HG03025 (cell line): ENCODE data around the gene MYL6B.

Experiments used
- ATAC-seq: cut with Tn5 transposase; IDR thresholded peaks from one replicate; pipeline ENCODE4 v1.9.1; 2021; ENCODE audit warnings: mild to moderate bottlenecking, moderate library complexity; ENCODE audit not compliant: unreplicated experiment, low FRiP score

The MYL6B gene

DNA sequence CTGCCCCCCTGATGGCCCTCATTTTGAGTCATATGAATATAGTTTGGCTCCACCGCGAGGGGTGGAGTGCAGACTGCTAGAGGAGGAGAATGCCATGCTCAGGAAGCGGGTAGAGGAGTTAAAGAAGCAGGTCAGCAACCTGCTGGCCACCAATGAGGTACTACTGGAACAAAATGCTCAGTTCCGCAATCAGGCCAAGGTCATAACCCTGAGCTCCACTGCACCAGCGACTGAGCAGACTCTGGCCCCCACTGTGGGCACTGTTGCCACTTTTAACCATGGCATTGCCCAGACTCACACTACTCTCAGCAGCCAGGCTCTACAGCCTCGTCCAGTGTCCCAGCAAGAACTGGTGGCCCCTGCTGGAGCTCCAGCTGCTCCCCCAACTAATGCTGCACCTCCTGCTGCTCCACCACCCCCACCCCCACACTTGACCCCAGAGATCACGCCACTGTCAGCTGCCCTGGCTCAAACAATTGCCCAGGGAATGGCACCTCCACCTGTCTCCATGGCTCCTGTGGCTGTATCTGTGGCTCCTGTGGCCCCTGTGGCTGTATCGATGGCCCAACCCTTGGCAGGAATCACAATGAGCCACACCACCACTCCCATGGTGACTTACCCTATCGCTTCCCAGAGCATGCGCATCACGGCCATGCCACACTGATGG, 31.1 kb upstream of the MYL6B start:
- ATAC-seq = no peak

DNA sequence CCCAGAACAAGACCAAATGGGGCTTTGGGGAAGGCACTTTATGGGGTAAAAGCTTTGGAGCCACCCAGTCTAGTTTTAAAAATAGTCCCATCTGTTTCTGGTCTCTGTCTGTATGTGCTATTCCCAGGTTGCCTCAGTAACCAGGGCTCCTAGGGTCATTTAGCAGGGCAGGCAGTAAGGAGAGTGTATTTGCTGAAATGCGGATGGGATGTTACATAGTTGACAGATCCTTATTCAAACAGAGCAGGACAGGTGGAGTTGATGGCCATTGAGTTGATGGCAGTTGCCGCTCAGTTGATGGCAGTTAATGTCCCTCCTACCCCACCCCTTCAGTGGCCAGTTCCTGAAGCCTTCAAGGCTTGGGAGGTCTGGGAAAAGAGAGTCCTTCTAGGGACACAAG, 29.8 kb upstream of the MYL6B start:
- no peak for ATAC-seq

DNA sequence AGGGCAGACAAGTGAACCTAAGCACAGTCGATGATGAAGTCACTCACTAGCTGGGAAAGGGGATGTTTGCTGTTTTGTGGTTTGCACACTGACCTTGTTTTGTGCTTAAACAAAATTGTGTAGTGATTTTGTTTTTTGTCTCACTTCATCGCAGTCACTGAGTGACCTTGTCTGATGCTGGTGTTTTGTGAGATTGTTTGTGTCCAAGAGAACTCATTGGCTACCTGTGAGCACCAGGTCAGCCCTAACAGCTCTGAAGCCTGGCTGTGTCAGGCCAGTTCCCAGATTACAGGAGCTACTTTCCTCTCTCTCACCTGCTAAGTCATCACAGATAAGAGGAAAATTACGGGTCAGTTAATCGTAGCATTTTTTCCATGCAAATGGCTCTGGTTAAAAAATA, 28.3 kb upstream of the MYL6B start:
- ATAC-seq = no peak

DNA sequence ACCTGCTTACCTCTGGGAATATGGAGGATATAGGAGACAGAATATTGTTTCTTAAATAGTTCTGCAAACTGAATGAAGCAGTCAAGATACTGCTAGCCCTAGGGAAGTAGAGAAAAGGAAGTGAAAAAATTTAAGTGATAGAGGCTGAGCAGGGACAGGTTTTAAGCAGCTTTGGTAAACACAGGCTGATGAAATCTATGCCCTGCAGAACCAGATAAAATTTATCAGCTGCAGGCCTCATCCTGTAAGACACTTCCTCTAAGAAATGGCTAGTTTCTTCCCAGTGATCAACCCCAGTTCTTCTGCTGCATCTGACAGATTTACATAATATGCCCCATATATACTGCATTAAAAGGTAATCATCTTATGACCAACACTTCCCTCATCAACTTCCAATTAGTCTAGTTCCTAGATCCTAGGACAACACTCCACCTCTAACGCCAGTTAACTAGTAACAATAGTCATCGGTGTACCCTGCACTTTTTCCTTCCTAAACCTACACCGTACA, 25.6 kb upstream of the MYL6B start:
- ATAC-seq = no peak

DNA sequence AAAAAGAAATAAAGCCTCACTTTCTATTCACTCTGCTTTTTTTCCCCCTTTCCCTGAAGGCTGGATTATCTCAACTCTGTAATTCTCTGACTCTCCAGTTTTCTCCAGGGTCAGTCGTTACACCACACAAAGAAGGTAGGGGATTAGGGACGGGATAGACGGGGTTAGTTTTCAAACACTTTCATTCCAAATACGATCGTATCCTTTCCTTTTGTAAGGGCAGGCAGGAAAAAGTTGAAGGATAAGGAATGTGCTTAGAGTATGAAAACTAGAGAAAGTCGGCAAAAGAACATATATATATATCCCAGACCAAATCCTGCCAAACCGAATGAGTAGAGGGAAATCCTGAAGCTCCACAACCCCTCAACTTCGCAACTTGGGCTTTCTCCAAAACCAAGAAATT, 24.9 kb upstream of the MYL6B start:
- no peak for ATAC-seq

GRCh38 chr12:56127888-56128669, 24.3 kb upstream of the MYL6B start, which contains the start of gene ESYT1:
ESYT1 (plus strand) TSS chr12:56128267; CDS start chr12:56128320, 53 bp downstream.
- peak; percentile 86 for ATAC-seq

DNA sequence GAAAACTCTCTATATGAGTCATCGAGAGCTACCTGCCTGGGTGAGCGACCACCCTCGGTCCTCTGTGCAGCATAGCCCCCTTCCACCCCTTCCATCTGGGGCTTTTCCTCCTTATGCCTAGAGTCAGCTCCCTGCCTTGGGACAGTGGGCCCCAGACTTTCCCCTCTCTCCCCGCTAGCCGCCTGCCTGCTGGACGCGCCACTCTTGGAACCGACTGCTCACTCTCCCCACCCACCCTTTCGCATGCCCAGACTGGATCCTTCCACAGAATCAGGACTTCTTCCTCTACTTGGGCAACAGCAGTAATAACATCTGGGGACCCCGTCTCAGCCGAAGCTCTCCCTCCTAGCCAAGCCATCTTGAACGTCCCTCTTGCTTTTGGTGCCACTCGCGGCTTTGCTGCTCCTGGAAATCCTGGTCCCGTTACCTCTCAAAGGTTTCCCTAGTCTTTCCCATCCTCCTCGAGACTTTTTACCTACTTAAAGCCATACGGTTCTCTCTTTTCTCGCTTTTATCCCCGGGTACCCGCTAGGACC, 23.6 kb upstream of the MYL6B start:
- ATAC-seq = no peak

- ATAC-seq = no peak
These were observed 23.0 kb upstream of the MYL6B start for GRCh38 chr12:56129206-56129941.

DNA sequence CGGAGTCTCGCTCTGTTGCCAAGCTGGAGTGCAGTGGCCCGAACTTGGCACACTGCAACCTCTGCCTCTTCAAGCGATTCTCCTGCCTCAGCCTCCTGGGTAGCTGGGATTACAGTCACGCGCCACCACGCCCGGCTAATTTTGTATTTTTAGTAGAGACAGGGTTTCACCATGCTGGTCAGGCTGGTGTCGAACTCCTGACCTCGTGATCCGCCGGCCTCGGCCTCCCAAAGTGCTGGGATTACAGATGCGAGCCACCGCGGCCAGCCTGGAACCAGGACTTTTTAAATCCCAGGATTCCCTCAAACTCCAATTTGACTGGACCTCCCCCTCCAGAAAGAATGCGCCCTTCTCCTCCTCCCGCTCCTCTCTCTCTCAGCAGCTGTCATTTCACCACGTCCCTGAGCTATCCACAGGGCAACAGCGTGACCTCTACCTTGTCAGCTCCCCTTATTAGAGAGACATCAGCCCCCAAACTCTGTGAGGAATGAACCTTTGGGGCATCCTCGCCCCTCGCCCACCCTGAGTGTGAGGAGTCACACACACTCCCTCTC, 22.4 kb upstream of the MYL6B start:
- ATAC-seq = no peak

DNA sequence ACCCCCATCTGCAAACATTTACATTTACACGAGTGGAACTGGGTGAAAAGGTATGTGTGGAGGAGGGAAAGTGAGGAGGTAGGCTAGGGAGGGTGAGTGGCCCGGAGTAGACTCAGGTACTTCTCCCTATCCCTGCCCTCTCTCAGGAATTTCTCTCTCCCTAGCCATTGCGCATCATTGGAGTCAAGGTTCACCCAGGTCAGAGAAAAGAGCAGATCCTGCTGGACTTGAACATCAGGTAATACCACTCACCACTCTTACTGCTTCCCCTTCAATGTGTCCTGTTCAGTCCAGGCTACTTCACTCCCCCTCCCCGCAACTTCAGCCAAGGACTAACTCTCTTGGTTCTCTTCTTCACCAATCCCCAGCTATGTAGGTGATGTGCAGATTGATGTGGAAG, 21.5 kb upstream of the MYL6B start:
- no peak for ATAC-seq

DNA sequence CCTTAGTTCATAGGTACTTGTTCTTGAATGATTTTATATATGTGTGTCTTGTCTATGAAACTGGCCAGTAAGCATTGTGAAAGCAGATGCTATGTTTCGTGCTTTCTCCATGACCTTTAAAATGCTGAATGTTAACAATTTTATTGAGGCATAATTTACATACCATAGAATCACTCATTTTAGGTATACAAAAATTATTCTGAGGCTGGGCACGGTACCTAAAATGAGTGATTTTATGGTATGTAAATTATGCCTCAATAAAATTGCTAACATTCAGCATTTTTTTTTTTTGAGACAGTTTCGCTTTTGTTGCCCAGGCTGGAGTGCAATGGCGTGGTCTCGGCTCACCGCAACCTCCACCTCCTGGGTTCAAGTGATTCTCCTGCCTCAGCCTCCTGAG, 17.5 kb upstream of the MYL6B start:
- no peak for ATAC-seq

DNA sequence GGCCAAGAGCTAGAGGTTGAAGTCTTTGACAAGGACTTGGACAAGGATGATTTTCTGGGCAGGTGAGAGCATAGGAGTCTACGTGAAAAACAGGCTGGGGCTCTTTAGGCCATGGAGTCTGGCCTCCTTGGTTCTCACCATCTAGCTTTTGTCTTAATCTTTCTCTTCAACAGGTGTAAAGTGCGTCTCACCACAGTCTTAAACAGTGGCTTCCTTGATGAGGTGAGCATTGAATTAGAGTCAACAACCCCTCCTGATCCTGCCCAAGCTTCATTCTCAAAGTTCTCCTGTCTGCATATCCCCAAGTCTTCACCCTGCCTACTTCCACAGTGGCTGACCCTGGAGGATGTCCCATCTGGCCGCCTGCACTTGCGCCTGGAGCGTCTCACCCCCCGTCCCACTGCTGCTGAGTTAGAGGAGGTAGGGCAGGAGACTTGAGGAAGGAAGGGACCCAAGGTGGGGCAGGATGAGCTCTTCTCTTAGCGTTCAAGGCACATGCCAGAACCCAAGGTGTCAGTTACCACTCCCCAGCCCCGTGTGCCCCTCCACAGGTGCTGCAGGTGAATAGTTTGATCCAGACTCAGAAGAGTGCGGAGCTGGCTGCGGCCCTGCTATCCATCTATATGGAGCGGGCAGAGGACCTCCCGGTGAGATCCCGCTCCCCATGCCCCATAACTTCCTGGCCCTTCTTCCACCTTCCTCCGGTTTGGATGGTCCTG, 14.4 kb upstream of the MYL6B start:
- no peak for ATAC-seq

GRCh38 chr12:56141946-56142784, 10.2 kb upstream of the MYL6B start:
- ATAC-seq = no peak

- ATAC-seq = no peak
These were observed 9.2 kb upstream of the MYL6B start for GRCh38 chr12:56143217-56143616.

GRCh38 chr12:56143870-56144269, 8.5 kb upstream of the MYL6B start:
- ATAC-seq = no peak

GRCh38 chr12:56145217-56145616, 7.2 kb upstream of the MYL6B start:
- ATAC-seq = no peak

DNA sequence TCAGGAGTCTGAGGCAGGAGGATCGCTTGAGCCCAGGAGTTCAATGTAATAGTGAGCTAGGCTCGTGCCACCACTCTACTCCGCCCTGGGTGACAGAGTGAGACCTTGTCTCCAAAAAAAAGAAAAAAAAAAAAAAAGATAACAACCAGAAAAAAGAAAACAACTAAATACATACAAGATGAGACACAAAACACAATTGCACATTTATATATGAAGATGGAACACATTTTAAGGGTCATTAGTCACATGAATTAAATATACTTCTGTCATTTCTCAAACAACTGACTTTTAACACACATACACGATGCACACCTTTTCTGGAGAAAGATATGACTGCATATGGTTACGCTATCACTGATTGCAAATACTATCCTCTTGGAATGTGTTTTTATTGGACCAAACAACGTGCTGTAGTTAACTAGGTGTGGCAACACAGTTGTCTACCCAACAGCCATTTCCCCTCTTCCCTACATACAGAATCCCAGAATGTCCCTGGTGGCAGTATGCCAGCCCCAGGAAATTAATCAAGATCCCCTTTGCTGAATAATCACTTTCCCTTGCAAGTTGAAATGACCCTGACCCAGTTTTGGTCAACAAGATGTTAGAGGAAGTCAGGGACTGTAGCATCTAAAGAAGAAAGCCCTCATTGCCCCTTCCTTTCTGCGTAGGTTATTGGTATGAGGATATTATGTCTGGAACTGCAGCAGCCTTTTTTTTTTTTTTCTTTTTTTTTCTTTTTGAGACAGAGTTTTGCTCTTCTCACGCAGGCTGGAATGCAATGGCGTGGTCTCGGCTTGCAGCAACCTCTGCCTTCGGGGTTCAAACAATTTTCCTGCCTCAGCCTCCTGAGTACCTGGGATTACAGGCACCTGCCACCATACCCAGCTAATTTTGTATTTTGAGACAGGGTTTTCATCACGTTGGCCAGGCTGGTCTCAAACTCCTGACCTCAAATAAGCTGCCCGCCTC, 5.6 kb upstream of the MYL6B start:
- ATAC-seq = no peak

DNA sequence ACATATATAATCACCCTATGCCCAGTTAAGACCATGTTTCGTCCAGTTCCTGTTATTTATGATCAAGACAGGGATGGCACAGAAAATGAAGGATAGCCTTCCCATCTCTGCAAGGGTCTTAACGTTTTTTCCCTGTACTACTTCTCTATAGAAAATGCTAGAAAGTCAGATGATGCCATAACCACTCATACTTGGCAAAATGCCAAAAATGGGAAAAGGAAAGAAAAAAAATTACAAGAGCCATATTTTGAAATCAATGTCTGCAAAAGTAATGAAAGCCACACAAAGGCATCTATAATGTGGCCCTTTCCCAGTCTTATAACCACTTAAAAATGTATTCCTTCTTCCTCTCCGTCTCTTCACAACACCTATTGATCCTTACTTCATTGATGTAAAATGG, 1.8 kb upstream of the MYL6B start:
- no peak for ATAC-seq
